Ishikawa (cell line): ENCODE results near the gene UBQLNL.

Source experiments
- CEBPB ChIP-seq: IDR thresholded peaks from 2 replicates; pipeline ENCODE4 v1.6.1; 2012
- CREB1 ChIP-seq: IDR thresholded peaks from 2 replicates; pipeline ENCODE4 v1.6.1; 2012; ENCODE audit warnings: low read depth
- EGR1 ChIP-seq: IDR thresholded peaks from 2 replicates; pipeline ENCODE4 v1.6.1; 2012
- EP300 ChIP-seq: IDR thresholded peaks from 2 replicates; pipeline ENCODE4 v1.6.1; 2012; ENCODE audit warnings: borderline replicate concordance
- FOXM1 ChIP-seq: IDR thresholded peaks from 2 replicates; pipeline ENCODE4 v1.6.1; 2012; ENCODE audit warnings: low read depth, borderline replicate concordance
- MAX ChIP-seq: IDR thresholded peaks from 2 replicates; pipeline ENCODE4 v1.6.1; 2012
- NFIC ChIP-seq: IDR thresholded peaks from 2 replicates; pipeline ENCODE4 v1.6.1; 2012
- RAD21 ChIP-seq: IDR thresholded peaks from 2 replicates; pipeline ENCODE4 v1.6.1; 2012; ENCODE audit warnings: low read depth
- REST ChIP-seq: IDR thresholded peaks from 2 replicates; pipeline ENCODE4 v1.6.1; 2012; ENCODE audit warnings: low read depth, mild to moderate bottlenecking
- TAF1 ChIP-seq: IDR thresholded peaks from 2 replicates; pipeline ENCODE4 v1.6.1; 2012; ENCODE audit warnings: low read depth, mild to moderate bottlenecking
- TCF12 ChIP-seq: IDR thresholded peaks from 2 replicates; pipeline ENCODE4 v1.6.1; 2012; ENCODE audit warnings: low read depth
- TEAD4 ChIP-seq: IDR thresholded peaks from 2 replicates; pipeline ENCODE4 v1.6.1; 2012
- USF1 ChIP-seq: IDR thresholded peaks from 2 replicates; pipeline ENCODE4 v1.6.1; 2012
- YY1 ChIP-seq: IDR thresholded peaks from 2 replicates; pipeline ENCODE4 v1.6.1; 2012; ENCODE audit warnings: low read depth
- ZBTB7A ChIP-seq: IDR thresholded peaks from 2 replicates; pipeline ENCODE4 v1.6.1; 2012; ENCODE audit warnings: low read depth

UBQLNL gene

GRCh38 chr11:5489576-5490357 is 26.7 kb downstream of the UBQLNL start:
- TF ChIP-seq YY1 = no peak
- TF ChIP-seq FOXM1 = no peak
- no peak for TF ChIP-seq NFIC
- no peak for TF ChIP-seq TCF12
- TF ChIP-seq RAD21 = no peak
- no peak for TF ChIP-seq CEBPB
- TF ChIP-seq EP300 = no peak
- TF ChIP-seq REST = no peak

GRCh38 chr11:5488798-5489399 is 27.6 kb downstream of the UBQLNL start:
- TF ChIP-seq EP300 (no peak), NFIC (no peak), FOXM1 (no peak), USF1 (no peak), CEBPB (no peak), TAF1 (no peak), RAD21 (no peak)

GRCh38 chr11:5488385-5488784 is 28.1 kb downstream of the UBQLNL start, which contains the start of gene OR52D1:
TSS of gene OR52D1 (plus strand) at chr11:5488685. CDS start at chr11:5488707, 22 bp downstream.
- no peak for TF ChIP-seq MAX
- no peak for TF ChIP-seq REST
- no peak for TF ChIP-seq USF1
- no peak for TF ChIP-seq ZBTB7A
- TF ChIP-seq CEBPB = no peak
- TF ChIP-seq TEAD4 = no peak
- no peak for TF ChIP-seq EP300
- no peak for TF ChIP-seq EGR1
- TF ChIP-seq FOXM1 = no peak

GRCh38 chr11:5486421-5486820 is 30.1 kb downstream of the UBQLNL start:
- TF ChIP-seq EP300 = no peak
- no peak for TF ChIP-seq CREB1
- TF ChIP-seq FOXM1 = no peak
- TF ChIP-seq ZBTB7A = no peak
- TF ChIP-seq YY1 = no peak
- no peak for TF ChIP-seq EGR1
- no peak for TF ChIP-seq USF1
- no peak for TF ChIP-seq TCF12
- no peak for TF ChIP-seq TEAD4
- TF ChIP-seq NFIC = no peak
- TF ChIP-seq CEBPB = no peak
- TF ChIP-seq TAF1 = no peak
- no peak for TF ChIP-seq MAX

- TF ChIP-seq TCF12 = no peak
- TF ChIP-seq EP300 = no peak
- no peak for TF ChIP-seq TEAD4
- TF ChIP-seq USF1 = no peak
Measured at GRCh38 chr11:5486003-5486402, 30.5 kb downstream of the UBQLNL start.
